Stimulated activated naive B cell treated with anti-CD40 and anti-IgM and Interleukin-4, amounts not matched to agents 10 μg/mL and 1 μg/mL and 100 μg/mL, for 72 hours (primary cell): ENCODE measurements around the gene FAM89B.

ENCODE experiments used
- ATAC-seq, 2 donors: fragments of 150-1000 bp; cut with Tn5 transposase; replicated peaks; 2 replicates each; pipeline ENCODE4 v1.10.0; 2021; ENCODE audit warnings: moderate library complexity in 1 of 2
- DNase-seq: peaks from one replicate; pipeline ENCODE4 v3.0.0; 2021
- H3K27ac Mint-ChIP-seq: one replicate; pipeline ENCODE4 v1.8.0; 2022; ENCODE audit warnings: mild to moderate bottlenecking, mixed read lengths
- H3K27me3 Mint-ChIP-seq, 2 donors: one replicate each; pipeline ENCODE4 v1.8.0; 2022; ENCODE audit warnings: mixed read lengths in 2 of 2
- H3K36me3 Mint-ChIP-seq, 2 donors: one replicate each; pipeline ENCODE4 v1.8.0; 2022; ENCODE audit warnings: mixed read lengths in 2 of 2, mild to moderate bottlenecking in 1 of 2
- H3K4me1 Mint-ChIP-seq, 2 donors: one replicate each; pipeline ENCODE4 v1.8.0; 2022; ENCODE audit warnings: mixed read lengths in 2 of 2, mild to moderate bottlenecking in 1 of 2
- H3K4me3 Mint-ChIP-seq, 2 donors: one replicate each; pipeline ENCODE4 v1.8.0; 2022; ENCODE audit warnings: mild to moderate bottlenecking in 2 of 2, mixed read lengths in 2 of 2, moderate library complexity in 1 of 2
- H3K9me3 Mint-ChIP-seq, 2 donors: one replicate each; pipeline ENCODE4 v1.8.0; 2022; ENCODE audit warnings: mixed read lengths in 2 of 2, mild to moderate bottlenecking in 1 of 2

The FAM89B gene

GRCh38 chr11:65569164-65569972, 3.0 kb upstream of the FAM89B start:
- ATAC-seq (peak; percentile 32 to 34), DNase-seq (no peak)
- Mint-ChIP-seq H3K9me3 (no peaks in the 10 kb centered on the region), H3K4me3 (peak overlapping the region; percentile 98 to 99), H3K27me3 (no peaks in the 10 kb centered on the region), H3K4me1 (peaks cover 48 to 76% of the 10 kb centered on the region in 2 donors), H3K27ac (peak overlapping the region; percentile 98), H3K36me3 (peaks cover 18 to 25% of the 10 kb centered on the region in 2 donors)

GRCh38 chr11:65569973-65570918, 2.1 kb upstream of the FAM89B start, which contains the start of gene ZNRD2:
ZNRD2 (plus strand) TSS chr11:65570477; CDS start chr11:65570492, 15 bp downstream.
- H3K36me3 Mint-ChIP-seq, result peaks cover 18 to 25% of the 10 kb centered on the region in 2 donors
- peak within 1 kb of the TSS; percentile 98 for H3K27ac Mint-ChIP-seq
- H3K9me3 Mint-ChIP-seq, result no peaks in the 10 kb centered on the region
- peaks cover 52 to 77% of the 10 kb centered on the region in 2 donors for H3K4me1 Mint-ChIP-seq
- ATAC-seq (peak; percentile 80 to 82), DNase-seq (peak; percentile 100)
- peak within 1 kb of the TSS; percentile 98 to 99 for H3K4me3 Mint-ChIP-seq
- H3K27me3 Mint-ChIP-seq, result no peaks in the 10 kb centered on the region

GRCh38 chr11:65571420-65571819, 918 bp upstream of the FAM89B start:
- Mint-ChIP-seq H3K9me3 (no peaks in the 10 kb centered on the region), H3K27me3 (no peaks in the 10 kb centered on the region), H3K4me1 (peaks cover 44 to 72% of the 10 kb centered on the region in 2 donors), H3K36me3 (peaks cover 17 to 26% of the 10 kb centered on the region in 2 donors), H3K4me3 (peak overlapping the region; percentile 98 to 99), H3K27ac (peak overlapping the region; percentile 81)
- ATAC-seq, result no peak
- no peak for DNase-seq

GRCh38 chr11:65571940-65572339, 398 bp upstream of the FAM89B start:
- no peaks in the 10 kb centered on the region for H3K27me3 Mint-ChIP-seq
- peaks cover 17 to 28% of the 10 kb centered on the region in 2 donors for H3K36me3 Mint-ChIP-seq
- peak overlapping the region; percentile 98 to 99 for H3K4me3 Mint-ChIP-seq
- no peak for ATAC-seq
- DNase-seq, result no peak
- H3K27ac Mint-ChIP-seq, result peak overlapping the region; percentile 79
- H3K9me3 Mint-ChIP-seq, result no peaks in the 10 kb centered on the region
- peaks cover 42 to 72% of the 10 kb centered on the region in 2 donors for H3K4me1 Mint-ChIP-seq

- peaks cover 17 to 33% of the 10 kb centered on the region in 2 donors for H3K36me3 Mint-ChIP-seq
- peaks cover 46 to 81% of the 10 kb centered on the region in 2 donors for H3K4me1 Mint-ChIP-seq
- H3K27ac Mint-ChIP-seq, result peak overlapping the region; percentile 97
- no peaks in the 10 kb centered on the region for H3K9me3 Mint-ChIP-seq
- H3K4me3 Mint-ChIP-seq, result peak overlapping the region; percentile 87 to 88
- DNase-seq, result no peak
- no peaks in the 10 kb centered on the region for H3K27me3 Mint-ChIP-seq
- ATAC-seq, result no peak
Observed at GRCh38 chr11:65573391-65574079, 1.2 kb downstream of the FAM89B start.

GRCh38 chr11:65574109-65574810, 1.9 kb downstream of the FAM89B start:
- H3K36me3 Mint-ChIP-seq, result peaks cover 20 to 40% of the 10 kb centered on the region in 2 donors
- H3K9me3 Mint-ChIP-seq, result no peaks in the 10 kb centered on the region
- peaks cover 43 to 81% of the 10 kb centered on the region in 2 donors for H3K4me1 Mint-ChIP-seq
- no peaks in the 10 kb centered on the region for H3K27me3 Mint-ChIP-seq
- H3K4me3 Mint-ChIP-seq, result peak overlapping the region; percentile 88 to 91
- ATAC-seq (peak; percentile 37 to 52), DNase-seq (peak; percentile 95)
- peak overlapping the region; percentile 97 for H3K27ac Mint-ChIP-seq

GRCh38 chr11:65574811-65575567, 2.7 kb downstream of the FAM89B start:
- peak; percentile 2 to 3 for ATAC-seq
- H3K27me3 Mint-ChIP-seq, result no peaks in the 10 kb centered on the region
- H3K9me3 Mint-ChIP-seq, result no peaks in the 10 kb centered on the region
- peaks cover 45 to 82% of the 10 kb centered on the region in 2 donors for H3K4me1 Mint-ChIP-seq
- DNase-seq, result peak; percentile 39
- H3K27ac Mint-ChIP-seq, result peak overlapping the region; percentile 97
- peaks cover 26 to 47% of the 10 kb centered on the region in 2 donors for H3K36me3 Mint-ChIP-seq
- H3K4me3 Mint-ChIP-seq, result peak overlapping the region; percentile 88 to 91

GRCh38 chr11:65575568-65576231, 3.4 kb downstream of the FAM89B start, which contains the start of gene EHBP1L1:
EHBP1L1 (plus strand) TSS chr11:65576053; CDS start chr11:65576303, 250 bp downstream.
- Mint-ChIP-seq H3K27ac (peak within 1 kb of the TSS; percentile 97), H3K4me1 (peaks cover 42 to 80% of the 10 kb centered on the region in 2 donors), H3K4me3 (peak within 1 kb of the TSS; percentile 88 to 91), H3K27me3 (no peaks in the 10 kb centered on the region), H3K9me3 (no peaks in the 10 kb centered on the region), H3K36me3 (peaks cover 26 to 51% of the 10 kb centered on the region in 2 donors)
- DNase-seq (peak; percentile 80), ATAC-seq (peak; percentile 50 to 55)

- peaks cover 41 to 77% of the 10 kb centered on the region in 2 donors for H3K4me1 Mint-ChIP-seq
- no peaks in the 10 kb centered on the region for H3K9me3 Mint-ChIP-seq
- peak overlapping the region; percentile 88 to 90 for H3K4me3 Mint-ChIP-seq
- peak overlapping the region; percentile 96 for H3K27ac Mint-ChIP-seq
- peaks cover 29 to 56% of the 10 kb centered on the region in 2 donors for H3K36me3 Mint-ChIP-seq
- DNase-seq (no peak), ATAC-seq (peak in 1 of 2 donors; percentile 1)
- no peaks in the 10 kb centered on the region for H3K27me3 Mint-ChIP-seq
Observed at GRCh38 chr11:65576232-65576866, 4.0 kb downstream of the FAM89B start.

- peak overlapping the region; percentile 88 to 90 for H3K4me3 Mint-ChIP-seq
- ATAC-seq, result peak; percentile 10 to 21
- H3K27me3 Mint-ChIP-seq, result no peaks in the 10 kb centered on the region
- H3K4me1 Mint-ChIP-seq, result peaks cover 40 to 77% of the 10 kb centered on the region in 2 donors
- H3K27ac Mint-ChIP-seq, result peak overlapping the region; percentile 96
- no peaks in the 10 kb centered on the region for H3K9me3 Mint-ChIP-seq
- H3K36me3 Mint-ChIP-seq, result peaks cover 33 to 58% of the 10 kb centered on the region in 2 donors
- peak; percentile 56 for DNase-seq
Observed at GRCh38 chr11:65576867-65577755, 4.8 kb downstream of the FAM89B start.

- Mint-ChIP-seq H3K27ac (peak overlapping the region; percentile 96), H3K4me1 (peaks cover 44 to 73% of the 10 kb centered on the region in 2 donors), H3K9me3 (no peaks in the 10 kb centered on the region), H3K4me3 (peak overlapping the region; percentile 88 to 90), H3K36me3 (peaks cover 38 to 61% of the 10 kb centered on the region in 2 donors), H3K27me3 (no peaks in the 10 kb centered on the region)
- ATAC-seq, result no peak
- no peak for DNase-seq
Observed at GRCh38 chr11:65577756-65578109, 5.4 kb downstream of the FAM89B start.
